ENCODE data around the gene BUD23. TPM values are rescaled to one million over a fixed set of nuclear protein-coding genes. Genes with fewer than 3 reads are reported as not detected.
A peak's percentile ranks its signal among the peaks of the same experiment; 100 is the strongest.

Gene BUD23
- total RNA-seq, 2 donors from 2014 or later, result 58.9 to 60.9 TPM

DNA sequence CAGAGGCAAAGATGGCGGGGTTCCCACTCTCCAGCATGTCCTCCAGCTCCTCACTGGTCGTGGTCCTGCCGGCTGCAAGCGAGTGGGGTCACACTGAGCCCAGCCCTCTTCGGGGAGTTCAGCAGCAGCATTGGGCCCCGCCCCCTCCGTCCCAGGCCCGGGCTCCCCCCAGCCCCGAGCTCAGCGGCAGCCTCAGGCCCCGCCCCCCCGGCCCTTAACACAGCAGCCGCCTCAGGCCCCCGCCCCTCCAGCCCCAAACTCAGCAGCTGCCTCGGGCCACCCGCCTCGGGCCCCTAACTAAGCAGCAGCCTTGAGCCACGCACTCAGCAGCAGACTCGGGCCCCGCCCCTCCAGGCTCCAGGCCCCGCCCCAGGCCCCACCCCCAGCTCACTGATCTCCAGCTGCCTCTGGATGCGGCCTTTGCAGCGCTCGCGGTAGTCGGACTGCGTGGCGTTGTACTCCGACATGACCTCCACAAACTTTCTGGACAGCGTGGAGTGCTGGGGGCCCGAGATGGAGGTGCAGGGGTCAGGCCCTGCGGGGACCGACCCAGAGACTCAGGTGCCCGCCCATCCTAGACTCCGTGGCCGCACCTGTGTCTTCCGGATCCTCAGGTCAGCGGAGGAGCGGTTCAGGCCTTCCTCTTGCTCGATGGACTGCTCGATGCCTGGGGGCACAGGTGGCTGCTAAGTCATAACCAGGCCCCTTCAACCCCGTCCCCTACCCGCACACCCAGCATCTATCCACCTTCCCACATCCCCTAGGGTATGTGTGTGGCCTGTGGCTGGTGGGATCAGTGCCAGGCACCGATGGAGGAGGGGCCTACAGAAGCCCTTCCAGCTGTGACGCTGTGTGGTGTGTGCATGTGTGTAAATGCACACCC is 20.6 kb downstream of the BUD23 start:
- H3K27me3 ChIP-seq, result no peaks in the 10 kb centered on the region
- H3K36me3 ChIP-seq, result no peaks in the 10 kb centered on the region
- no peaks in the 10 kb centered on the region for H3K9me3 ChIP-seq
- no peak overlapping the region for H3K27ac ChIP-seq
- H3K4me3 ChIP-seq, result peak overlapping the region in 1 of 2 donors; percentile 35
- no peak for DNase-seq (ENCODE audit: low spot score)
- TF ChIP-seq, protein P1, sequence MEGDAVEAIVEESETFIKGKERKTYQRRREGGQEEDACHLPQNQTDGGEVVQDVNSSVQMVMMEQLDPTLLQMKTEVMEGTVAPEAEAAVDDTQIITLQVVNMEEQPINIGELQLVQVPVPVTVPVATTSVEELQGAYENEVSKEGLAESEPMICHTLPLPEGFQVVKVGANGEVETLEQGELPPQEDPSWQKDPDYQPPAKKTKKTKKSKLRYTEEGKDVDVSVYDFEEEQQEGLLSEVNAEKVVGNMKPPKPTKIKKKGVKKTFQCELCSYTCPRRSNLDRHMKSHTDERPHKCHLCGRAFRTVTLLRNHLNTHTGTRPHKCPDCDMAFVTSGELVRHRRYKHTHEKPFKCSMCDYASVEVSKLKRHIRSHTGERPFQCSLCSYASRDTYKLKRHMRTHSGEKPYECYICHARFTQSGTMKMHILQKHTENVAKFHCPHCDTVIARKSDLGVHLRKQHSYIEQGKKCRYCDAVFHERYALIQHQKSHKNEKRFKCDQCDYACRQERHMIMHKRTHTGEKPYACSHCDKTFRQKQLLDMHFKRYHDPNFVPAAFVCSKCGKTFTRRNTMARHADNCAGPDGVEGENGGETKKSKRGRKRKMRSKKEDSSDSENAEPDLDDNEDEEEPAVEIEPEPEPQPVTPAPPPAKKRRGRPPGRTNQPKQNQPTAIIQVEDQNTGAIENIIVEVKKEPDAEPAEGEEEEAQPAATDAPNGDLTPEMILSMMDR (IDR thresholded peaks at IDR 0.05), result no peak
- H3K4me1 ChIP-seq, result peaks cover 0 to 9% of the 10 kb centered on the region in 2 donors

DNA sequence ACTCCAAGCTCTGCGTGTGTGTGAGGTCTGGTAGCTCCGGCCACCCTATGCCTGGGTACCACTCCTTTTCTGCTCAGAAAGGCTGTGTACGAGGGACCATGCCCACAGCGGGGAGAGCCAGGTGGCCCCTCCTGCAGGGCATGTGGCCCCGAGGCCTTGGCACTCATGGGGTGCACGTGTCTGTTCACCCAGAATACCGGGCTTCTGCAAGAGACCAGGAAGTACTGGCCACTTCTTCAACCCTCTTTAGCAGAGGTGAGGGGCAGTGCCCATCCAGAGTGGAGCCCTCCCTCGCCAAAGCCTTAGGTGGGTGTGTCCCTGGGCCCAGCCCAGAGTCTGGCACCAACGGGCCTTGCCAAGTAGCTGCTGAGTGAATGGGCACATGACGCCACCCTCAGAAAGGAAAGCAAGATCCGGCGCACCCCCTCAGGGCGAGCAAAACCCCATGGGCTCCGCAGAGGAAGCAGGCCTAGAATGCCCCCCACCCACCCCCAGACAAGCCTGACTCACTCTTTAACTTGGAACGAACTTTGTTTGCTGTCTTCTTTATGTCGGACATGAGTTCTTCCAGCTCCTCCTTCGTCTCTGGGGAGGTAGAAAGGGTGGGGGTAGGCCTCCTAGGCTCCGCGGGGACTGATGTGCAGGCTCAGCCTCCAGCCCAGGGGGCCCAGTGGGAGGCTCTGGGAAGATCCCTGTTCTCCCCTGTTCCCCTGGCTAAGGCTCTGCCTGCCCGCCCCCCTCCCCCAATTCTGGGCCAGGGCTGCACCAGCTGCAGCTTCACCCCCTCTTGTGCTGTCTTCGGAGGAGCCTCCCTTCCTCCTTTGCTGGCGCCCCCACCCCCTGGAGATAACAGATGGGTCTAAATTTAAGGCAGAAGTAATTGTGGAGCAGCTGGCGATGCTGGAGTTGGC is 21.5 kb downstream of the BUD23 start:
- no peak overlapping the region for H3K4me3 ChIP-seq
- DNase-seq (ENCODE audit: low spot score), result no peak
- H3K9me3 ChIP-seq, result no peaks in the 10 kb centered on the region
- no peak overlapping the region for H3K27ac ChIP-seq
- H3K36me3 ChIP-seq, result no peaks in the 10 kb centered on the region
- H3K27me3 ChIP-seq, result no peaks in the 10 kb centered on the region
- TF ChIP-seq, protein P1 (IDR thresholded peaks at IDR 0.05), result no peak
- H3K4me1 ChIP-seq, result peaks cover 0 to 9% of the 10 kb centered on the region in 2 donors

DNA sequence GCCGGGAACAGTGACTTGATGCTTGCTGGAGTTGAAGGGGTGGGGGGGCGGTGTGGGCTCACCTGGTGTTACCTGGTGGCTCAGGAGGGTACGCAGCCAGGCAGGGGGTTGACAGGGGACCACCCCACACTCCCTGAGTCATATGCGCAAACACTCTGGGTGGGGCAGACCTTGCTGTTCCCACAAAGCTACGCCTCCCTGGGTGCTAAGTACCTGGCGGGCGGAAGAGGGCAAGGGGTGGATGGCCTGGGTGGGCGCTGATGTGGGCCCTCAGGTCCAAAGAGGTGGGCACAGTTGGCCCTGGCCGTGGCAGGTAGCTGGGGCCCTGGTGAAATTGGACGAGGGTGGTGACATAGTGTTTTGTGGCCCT is 22.1 kb downstream of the BUD23 start:
- no peak overlapping the region for H3K27ac ChIP-seq
- no peak for DNase-seq (ENCODE audit: low spot score)
- TF ChIP-seq, protein P1 (IDR thresholded peaks at IDR 0.05), result no peak
- peaks cover 0 to 9% of the 10 kb centered on the region in 2 donors for H3K4me1 ChIP-seq
- no peaks in the 10 kb centered on the region for H3K27me3 ChIP-seq
- H3K9me3 ChIP-seq, result no peaks in the 10 kb centered on the region
- no peak overlapping the region for H3K4me3 ChIP-seq
- no peaks in the 10 kb centered on the region for H3K36me3 ChIP-seq

DNA sequence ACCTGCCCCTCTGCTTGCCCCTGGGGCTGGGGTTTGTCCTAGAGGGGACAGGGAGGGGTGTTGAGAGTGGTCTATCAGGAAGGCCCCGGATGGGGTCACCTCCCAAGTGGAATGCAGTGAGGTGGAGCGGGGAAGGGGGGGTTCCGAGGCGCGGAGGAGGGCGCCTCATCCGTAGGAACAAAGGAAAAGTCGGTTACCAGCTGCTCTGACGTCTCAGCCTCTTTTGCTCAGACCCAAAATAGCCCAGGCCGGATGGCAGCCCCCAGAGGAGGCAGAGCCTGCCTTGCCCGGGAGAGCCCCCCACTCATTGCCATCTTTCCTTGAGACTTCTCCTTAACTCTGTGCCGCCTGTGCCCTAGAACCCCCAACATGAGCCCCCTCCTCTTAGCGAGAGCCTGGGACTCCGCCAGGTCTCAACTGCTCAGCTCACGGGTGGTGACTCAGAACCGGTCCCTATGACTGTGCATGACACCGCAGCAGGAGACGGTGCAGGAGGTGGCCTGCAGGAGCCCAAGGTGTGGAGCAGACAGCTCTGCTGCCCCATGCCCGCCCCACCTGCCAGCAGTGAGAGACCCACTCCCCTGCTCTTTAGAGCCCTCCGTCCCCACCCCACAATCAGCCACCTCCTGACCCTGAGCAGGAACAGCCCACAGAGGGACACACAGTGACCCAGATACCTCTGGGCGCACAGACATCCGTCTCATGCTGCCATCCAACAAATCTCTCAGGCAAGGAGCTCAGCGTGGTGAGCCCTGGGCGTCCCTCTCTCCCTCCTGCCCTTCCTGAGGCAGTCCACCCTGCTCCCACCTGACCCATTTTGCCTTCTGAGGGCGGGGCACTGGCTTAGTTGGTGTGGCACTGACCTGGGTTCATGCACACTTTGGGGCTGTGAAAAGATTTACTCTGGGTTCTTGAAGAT is 23.0 kb downstream of the BUD23 start:
- H3K4me3 ChIP-seq, result no peak overlapping the region
- H3K36me3 ChIP-seq, result no peaks in the 10 kb centered on the region
- no peaks in the 10 kb centered on the region for H3K9me3 ChIP-seq
- no peaks in the 10 kb centered on the region for H3K27me3 ChIP-seq
- no peak overlapping the region for H3K27ac ChIP-seq
- TF ChIP-seq, protein P1 (IDR thresholded peaks at IDR 0.05), result no peak
- H3K4me1 ChIP-seq, result peaks cover 0 to 9% of the 10 kb centered on the region in 2 donors
- no peak for DNase-seq (ENCODE audit: low spot score)

DNA sequence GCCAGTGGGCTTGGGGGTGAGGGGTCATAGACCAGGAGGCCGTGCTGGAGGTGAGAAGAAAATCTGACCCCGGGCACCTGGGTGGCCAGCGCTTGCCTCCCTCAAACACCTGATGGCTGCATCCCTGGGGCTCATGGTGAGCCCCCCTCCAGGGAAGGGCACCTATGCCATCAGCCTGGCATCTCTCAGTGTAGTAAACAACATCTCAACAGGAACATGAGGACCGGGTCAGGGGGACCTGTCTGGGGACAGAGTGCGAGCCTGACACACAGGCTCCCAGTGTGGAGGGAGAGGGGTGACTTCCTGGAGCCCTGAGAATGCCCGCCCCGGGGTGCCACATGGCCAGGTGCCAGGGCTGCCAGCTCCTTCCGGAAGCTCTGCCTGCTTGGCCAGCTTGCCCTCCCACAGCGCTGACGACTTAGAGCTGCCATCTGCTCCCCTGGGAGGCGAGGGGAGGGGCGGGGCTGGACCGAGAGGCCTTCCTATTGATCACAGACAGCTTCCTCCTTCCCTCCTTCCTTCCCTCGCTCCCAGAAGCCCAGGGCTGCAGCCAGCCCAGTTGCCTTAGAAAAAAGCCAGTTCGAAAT is 23.7 kb downstream of the BUD23 start:
- H3K4me3 ChIP-seq, result no peak overlapping the region
- H3K36me3 ChIP-seq, result no peaks in the 10 kb centered on the region
- H3K27me3 ChIP-seq, result no peaks in the 10 kb centered on the region
- H3K4me1 ChIP-seq, result peaks cover 0 to 9% of the 10 kb centered on the region in 2 donors
- H3K9me3 ChIP-seq, result no peaks in the 10 kb centered on the region
- TF ChIP-seq, protein P1 (IDR thresholded peaks at IDR 0.05), result no peak
- no peak overlapping the region for H3K27ac ChIP-seq
- DNase-seq (ENCODE audit: low spot score), result no peak

All from right atrium auricular region (tissue), 2 donors.